GM12873 (cell line): ENCODE measurements around the gene SH3PXD2A.

Experiments
- CTCF ChIP-seq: IDR thresholded peaks from 2 replicates; pipeline ENCODE4 v1.5.1; 2012; ENCODE audit warnings: low read depth, mild to moderate bottlenecking, moderate library complexity, low read length, control low read depth; ENCODE audit not compliant: insufficient read depth; ENCODE audit errors: missing control alignments

SH3PXD2A gene

GRCh38 chr10:103836861-103837260 lies 18.5 kb downstream of the SH3PXD2A start:
- TF ChIP-seq CTCF: no peak

GRCh38 chr10:103836273-103836672 lies 19.1 kb downstream of the SH3PXD2A start:
- TF ChIP-seq CTCF: no peak

GRCh38 chr10:103835096-103836050 lies 20.0 kb downstream of the SH3PXD2A start:
- no peak for TF ChIP-seq CTCF

- TF ChIP-seq CTCF: no peak
Observed at GRCh38 chr10:103834436-103835095, 20.8 kb downstream of the SH3PXD2A start.

- TF ChIP-seq CTCF: no peak
Observed at GRCh38 chr10:103833731-103834365, 21.5 kb downstream of the SH3PXD2A start.

GRCh38 chr10:103832806-103833205 lies 22.6 kb downstream of the SH3PXD2A start:
- no peak for TF ChIP-seq CTCF
